ENCODE data around the gene TMEM232.

- no peak for TF ChIP-seq CTCF (IDR thresholded peaks at IDR 0.05)
- TF ChIP-seq EP300 (IDR thresholded peaks at IDR 0.05): no peak
Measured at GRCh38 chr5:110525762-110526161, 200.7 kb downstream of the TMEM232 start.
